Measurements from ENCODE around the gene ADAMTS10. TPM values are rescaled to one million over a fixed set of nuclear protein-coding genes. Genes with fewer than 3 reads are reported as not detected.
A peak's percentile ranks its signal among the peaks of the same experiment; 100 is the strongest.
"Not testable (repeated sequence)": the region's sequence is repeated elsewhere in the genome, so short reads cannot be mapped to it uniquely, and the experiment has no call there.

ADAMTS10 gene
- total and polyA plus RNA-seq, 4 experiments from 2014 or later, result 0.59 to 67.2 (median 34.1) TPM

- ChIA-PET POLR2A (ENCODE audit: partially characterized antibody) (no interaction called here), CTCF (ENCODE audit: partially characterized antibody) (no interaction called here)
- H3K27ac ChIP-seq (ENCODE audit: low read depth, low read length), result no peak overlapping the region
- no peak for DNase-seq
- no peaks in the 10 kb centered on the region for H3K27me3 Mint-ChIP-seq
- H3K4me1 Mint-ChIP-seq, result peaks cover 0 to 3% (median 0%) of the 10 kb centered on the region in 4 donors
- H3K27ac Mint-ChIP-seq, result no peak overlapping the region
- no peaks in the 10 kb centered on the region for H3K36me3 Mint-ChIP-seq
- intact Hi-C loops (cut with micrococcal nuclease), result no loop called here
- no peak overlapping the region for H3K4me3 ChIP-seq (ENCODE audit: low read length in 2 of 2)
- no peaks in the 10 kb centered on the region for H3K9me3 Mint-ChIP-seq
- no peaks in the 10 kb centered on the region for H3K9me3 ChIP-seq (ENCODE audit: control insufficient read depth in 1 of 2, low read length in 2 of 2)
- no peak overlapping the region for H3K4me3 Mint-ChIP-seq
- no peaks in the 10 kb centered on the region for H3K36me3 ChIP-seq (ENCODE audit: insufficient read depth, low read length)
- H3K4me1 ChIP-seq (ENCODE audit: insufficient read depth, low read length), result no peaks in the 10 kb centered on the region
- H3K27me3 ChIP-seq (ENCODE audit: insufficient read depth, low read length), result no peaks in the 10 kb centered on the region
Measured at GRCh38 chr19:8626842-8627241, 16.3 kb upstream of the ADAMTS10 start.

GRCh38 chr19:8622886-8623285 is 12.4 kb upstream of the ADAMTS10 start:
- H3K27ac Mint-ChIP-seq; H3K4me1 ChIP-seq (ENCODE audit: insufficient read depth, low read length); H3K4me3 ChIP-seq (ENCODE audit: low read length in 2 of 2); H3K4me3 Mint-ChIP-seq; DNase-seq; POLR2A ChIA-PET (ENCODE audit: partially characterized antibody); H3K27ac ChIP-seq (ENCODE audit: low read depth, low read length); intact Hi-C loops (cut with micrococcal nuclease); H3K36me3 Mint-ChIP-seq; H3K27me3 ChIP-seq (ENCODE audit: insufficient read depth, low read length); H3K9me3 ChIP-seq (ENCODE audit: control insufficient read depth in 1 of 2, low read length in 2 of 2); H3K36me3 ChIP-seq (ENCODE audit: insufficient read depth, low read length); H3K27me3 Mint-ChIP-seq; H3K9me3 Mint-ChIP-seq; H3K4me1 Mint-ChIP-seq: not testable (repeated sequence)
- CTCF ChIA-PET (ENCODE audit: partially characterized antibody), result interaction anchor here (1.6 kb wide), 1 partner anchor 37 kb away, joined by 3 read pairs; no protein-coding TSS in a partner anchor

GRCh38 chr19:8618751-8619150 is 8.2 kb upstream of the ADAMTS10 start:
- ChIA-PET CTCF (ENCODE audit: partially characterized antibody) (interaction anchor here (1.0 kb wide), 1 partner anchor 23 kb away, joined by 4 read pairs; no protein-coding TSS in a partner anchor), POLR2A (ENCODE audit: partially characterized antibody) (no interaction called here)
- Mint-ChIP-seq H3K4me3 (no peak overlapping the region), H3K9me3 (peaks cover 0 to 1% (median 0%) of the 10 kb centered on the region in 8 donors), H3K4me1 (peaks cover 7 to 11% (median 8%) of the 10 kb centered on the region in 4 donors), H3K27ac (no peak overlapping the region), H3K36me3 (no peaks in the 10 kb centered on the region), H3K27me3 (peaks cover 3 to 9% of the 10 kb centered on the region in 2 donors)
- no peaks in the 10 kb centered on the region for H3K36me3 ChIP-seq (ENCODE audit: insufficient read depth, low read length)
- no peak for DNase-seq
- no peaks in the 10 kb centered on the region for H3K27me3 ChIP-seq (ENCODE audit: insufficient read depth, low read length)
- no peak overlapping the region for H3K27ac ChIP-seq (ENCODE audit: low read depth, low read length)
- H3K4me3 ChIP-seq (ENCODE audit: low read length in 2 of 2), result no peak overlapping the region
- no peaks in the 10 kb centered on the region for H3K9me3 ChIP-seq (ENCODE audit: control insufficient read depth in 1 of 2, low read length in 2 of 2)
- intact Hi-C loops (cut with micrococcal nuclease), result no loop called here
- H3K4me1 ChIP-seq (ENCODE audit: insufficient read depth, low read length), result peaks cover 10% of the 10 kb centered on the region

- ChIA-PET CTCF (ENCODE audit: partially characterized antibody) (interaction anchor here (1.6 kb wide), 1 partner anchor 40 kb away, joined by 3 read pairs; no protein-coding TSS in a partner anchor), POLR2A (ENCODE audit: partially characterized antibody) (no interaction called here)
- no peak overlapping the region for H3K4me3 ChIP-seq (ENCODE audit: low read length in 2 of 2)
- no peak overlapping the region for H3K27ac ChIP-seq (ENCODE audit: low read depth, low read length)
- intact Hi-C loops (cut with micrococcal nuclease), result no loop called here
- H3K4me3 Mint-ChIP-seq, result no peak overlapping the region
- no peak for DNase-seq
- no peaks in the 10 kb centered on the region for H3K9me3 ChIP-seq (ENCODE audit: control insufficient read depth in 1 of 2, low read length in 2 of 2)
- H3K27ac Mint-ChIP-seq, result no peak overlapping the region
- H3K9me3 Mint-ChIP-seq, result peaks cover 0 to 1% (median 0%) of the 10 kb centered on the region in 8 donors
- H3K27me3 Mint-ChIP-seq, result peaks cover 3 to 9% of the 10 kb centered on the region in 2 donors
- H3K27me3 ChIP-seq (ENCODE audit: insufficient read depth, low read length), result no peaks in the 10 kb centered on the region
- no peaks in the 10 kb centered on the region for H3K36me3 Mint-ChIP-seq
- no peaks in the 10 kb centered on the region for H3K36me3 ChIP-seq (ENCODE audit: insufficient read depth, low read length)
- H3K4me1 Mint-ChIP-seq, result peaks cover 7 to 16% (median 8%) of the 10 kb centered on the region in 4 donors
- peaks cover 10% of the 10 kb centered on the region for H3K4me1 ChIP-seq (ENCODE audit: insufficient read depth, low read length)
Measured at GRCh38 chr19:8617984-8618383, 7.5 kb upstream of the ADAMTS10 start.

GRCh38 chr19:8617325-8617724 is 6.8 kb upstream of the ADAMTS10 start:
- H3K27me3 ChIP-seq (ENCODE audit: insufficient read depth, low read length); H3K27me3 Mint-ChIP-seq; H3K9me3 ChIP-seq (ENCODE audit: control insufficient read depth in 1 of 2, low read length in 2 of 2); H3K9me3 Mint-ChIP-seq; intact Hi-C loops (cut with micrococcal nuclease); H3K4me3 Mint-ChIP-seq; DNase-seq; H3K4me1 ChIP-seq (ENCODE audit: insufficient read depth, low read length); H3K27ac Mint-ChIP-seq; H3K27ac ChIP-seq (ENCODE audit: low read depth, low read length); H3K36me3 Mint-ChIP-seq; H3K4me3 ChIP-seq (ENCODE audit: low read length in 2 of 2); POLR2A ChIA-PET (ENCODE audit: partially characterized antibody); H3K36me3 ChIP-seq (ENCODE audit: insufficient read depth, low read length): not testable (repeated sequence)
- CTCF ChIA-PET (ENCODE audit: partially characterized antibody), result interaction anchor here (1.4 to 2.5 kb wide), 3 partner anchors 22 to 77 kb away, joined by 3 to 9 read pairs (median 3); no protein-coding TSS in a partner anchor
- peaks cover 7 to 22% (median 9%) of the 10 kb centered on the region in 4 donors for H3K4me1 Mint-ChIP-seq

- intact Hi-C loops (cut with micrococcal nuclease), result no loop called here
- POLR2A ChIA-PET (ENCODE audit: partially characterized antibody), result interaction anchor here (0.6 kb wide), 1 partner anchor 30 kb away, joined by 3 read pairs; no protein-coding TSS in a partner anchor
Measured at GRCh38 chr19:8616861-8617260, 6.3 kb upstream of the ADAMTS10 start.

GRCh38 chr19:8615813-8616596 is 5.5 kb upstream of the ADAMTS10 start:
- H3K4me3 Mint-ChIP-seq, result peak overlapping the region in 4 of 8 donors; percentile 22 to 64 (median 44)
- intact Hi-C loops (cut with micrococcal nuclease), result loop anchor here (1.0 kb wide), 1 partner anchor 36 kb away; no protein-coding TSS in a partner anchor
- Histone ChIP-seq H3K9me3 (ENCODE audit: control insufficient read depth in 1 of 2, low read length in 2 of 2) (no peaks in the 10 kb centered on the region), H3K4me1 (ENCODE audit: insufficient read depth, low read length) (peaks cover 20% of the 10 kb centered on the region), H3K27me3 (ENCODE audit: insufficient read depth, low read length) (no peaks in the 10 kb centered on the region), H3K27ac (ENCODE audit: low read depth, low read length) (no peak overlapping the region), H3K36me3 (ENCODE audit: insufficient read depth, low read length) (no peaks in the 10 kb centered on the region), H3K4me3 (ENCODE audit: low read length in 2 of 2) (no peak overlapping the region)
- peaks cover 0 to 2% of the 10 kb centered on the region in 2 donors for H3K36me3 Mint-ChIP-seq
- ChIA-PET POLR2A (ENCODE audit: partially characterized antibody) (interaction anchor here (0.6 to 1.4 kb wide), 2 partner anchors 22 to 29 kb away, joined by 3 read pairs; no protein-coding TSS in a partner anchor), CTCF (ENCODE audit: partially characterized antibody) (interaction anchor here (0.7 to 3.4 kb wide), 14 partner anchors 11 to 1982 kb away, joined by 3 to 14 read pairs (median 4); partner anchors contain the start of gene MARCHF2)
- H3K9me3 Mint-ChIP-seq, result peaks cover 0 to 1% (median 0%) of the 10 kb centered on the region in 8 donors
- H3K27ac Mint-ChIP-seq, result peak overlapping the region in 6 of 7 donors; percentile 11 to 57 (median 46)
- H3K27me3 Mint-ChIP-seq, result peaks cover 3 to 8% of the 10 kb centered on the region in 2 donors
- H3K4me1 Mint-ChIP-seq, result peaks cover 9 to 27% (median 17%) of the 10 kb centered on the region in 4 donors
- peak; percentile 51 to 63 (median 56) for DNase-seq

More at GRCh38 chr19:8616861-8617260, 6.3 kb upstream of the ADAMTS10 start:
- Histone ChIP-seq H3K4me3 (ENCODE audit: low read length in 2 of 2) (no peak overlapping the region), H3K27ac (ENCODE audit: low read depth, low read length) (no peak overlapping the region), H3K36me3 (ENCODE audit: insufficient read depth, low read length) (no peaks in the 10 kb centered on the region), H3K27me3 (ENCODE audit: insufficient read depth, low read length) (no peaks in the 10 kb centered on the region), H3K9me3 (ENCODE audit: control insufficient read depth in 1 of 2, low read length in 2 of 2) (no peaks in the 10 kb centered on the region), H3K4me1 (ENCODE audit: insufficient read depth, low read length) (peaks cover 14% of the 10 kb centered on the region)
- peaks cover 3 to 9% of the 10 kb centered on the region in 2 donors for H3K27me3 Mint-ChIP-seq
- H3K27ac Mint-ChIP-seq, result no peak overlapping the region
- peaks cover 0 to 1% (median 0%) of the 10 kb centered on the region in 8 donors for H3K9me3 Mint-ChIP-seq
- H3K4me1 Mint-ChIP-seq, result peaks cover 9 to 27% (median 13%) of the 10 kb centered on the region in 4 donors
- DNase-seq, result no peak
- no peak overlapping the region for H3K4me3 Mint-ChIP-seq
- CTCF ChIA-PET (ENCODE audit: partially characterized antibody), result interaction anchor here (0.7 to 3.4 kb wide), 5 partner anchors 22 to 77 kb away, joined by 3 to 14 read pairs (median 4); no protein-coding TSS in a partner anchor
- H3K36me3 Mint-ChIP-seq, result peaks cover 0 to 2% of the 10 kb centered on the region in 2 donors
